KMS-11 (cell line): Measurements from ENCODE around the gene C1orf21.

Source experiments
- H2AFZ ChIP-seq: fragments of 200-600 bp; sonication (generic); 2 replicates; pipeline ENCODE4 v1.6.1; 2016; ENCODE audit warnings: antibody characterized with exemption, mixed run types, low read depth
- H3K27ac ChIP-seq: fragments of 200-600 bp; sonication (generic); 2 replicates; pipeline ENCODE4 v1.6.1; 2016; ENCODE audit warnings: mild to moderate bottlenecking, mixed run types
- H3K27me3 ChIP-seq: fragments of 200-600 bp; sonication (generic); 2 replicates; pipeline ENCODE4 v1.6.1; 2017; ENCODE audit warnings: mild to moderate bottlenecking, low read depth, mixed run types, moderate library complexity; ENCODE audit not compliant: insufficient read depth
- H3K36me3 ChIP-seq: fragments of 200-600 bp; sonication (generic); 2 replicates; pipeline ENCODE4 v1.6.1; 2017; ENCODE audit warnings: mild to moderate bottlenecking, mixed run types; ENCODE audit not compliant: insufficient read depth
- H3K4me1 ChIP-seq: fragments of 200-600 bp; sonication (generic); 2 replicates; pipeline ENCODE4 v1.6.1; 2016; ENCODE audit warnings: mild to moderate bottlenecking, low read depth, mixed run types; ENCODE audit not compliant: poor library complexity, severe bottlenecking
- H3K4me2 ChIP-seq: fragments of 200-600 bp; sonication (generic); 2 replicates; pipeline ENCODE4 v1.7.0; 2016; ENCODE audit warnings: mild to moderate bottlenecking, mixed run types
- H3K4me3 ChIP-seq: fragments of 200-600 bp; sonication (generic); IDR thresholded peaks from 2 replicates; pipeline ENCODE4 v1.6.1; 2017; ENCODE audit warnings: low read depth, low read length, mixed read lengths; ENCODE audit not compliant: insufficient read depth
- H3K79me2 ChIP-seq: fragments of 200-600 bp; sonication (generic); 2 replicates; pipeline ENCODE4 v1.6.1; 2016; ENCODE audit warnings: low read depth, mixed run types; ENCODE audit not compliant: insufficient read depth
- H3K9ac ChIP-seq: fragments of 200-600 bp; sonication (generic); 2 replicates; pipeline ENCODE4 v1.6.1; 2016; ENCODE audit warnings: mild to moderate bottlenecking, mixed run types
- H4K20me1 ChIP-seq: fragments of 200-600 bp; sonication (generic); 2 replicates; pipeline ENCODE4 v1.6.1; 2016; ENCODE audit warnings: mild to moderate bottlenecking, mixed run types; ENCODE audit not compliant: insufficient read depth
- TF ChIP-seq, protein P1 (sequence below): fragments of 200-600 bp; sonication (generic); conservative IDR thresholded peaks from 2 replicates; pipeline ENCODE4 v1.6.1; 2017; ENCODE audit warnings: low read depth, mild to moderate bottlenecking, antibody characterized with exemption, low read length, moderate library complexity, mixed read lengths

C1orf21 gene

DNA sequence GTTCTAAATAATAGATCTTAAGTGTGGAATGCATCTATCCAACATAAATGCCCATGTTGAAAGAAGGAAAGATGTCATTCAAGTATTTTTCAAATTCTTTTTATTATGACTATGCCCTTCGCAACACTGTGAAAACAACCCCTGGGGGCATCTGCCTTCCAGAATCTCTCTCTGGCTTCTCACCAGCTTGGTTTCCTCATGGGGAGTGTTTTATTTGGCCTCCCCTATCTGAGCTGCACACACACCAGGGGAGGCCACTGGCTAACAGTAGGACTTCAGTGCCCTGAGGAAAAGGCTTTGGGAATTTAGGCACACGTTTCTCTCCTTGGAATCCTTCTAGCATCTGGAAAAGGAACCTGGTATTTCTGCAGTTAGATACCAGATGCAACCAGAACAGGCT, 237.2 kb downstream of the C1orf21 start:
- H3K79me2 ChIP-seq, result no peaks in the 10 kb centered on the region
- no peak overlapping the region for H3K27ac ChIP-seq
- H3K36me3 ChIP-seq, result no peaks in the 10 kb centered on the region
- H3K4me2 ChIP-seq, result no peak overlapping the region
- TF ChIP-seq, protein P1, sequence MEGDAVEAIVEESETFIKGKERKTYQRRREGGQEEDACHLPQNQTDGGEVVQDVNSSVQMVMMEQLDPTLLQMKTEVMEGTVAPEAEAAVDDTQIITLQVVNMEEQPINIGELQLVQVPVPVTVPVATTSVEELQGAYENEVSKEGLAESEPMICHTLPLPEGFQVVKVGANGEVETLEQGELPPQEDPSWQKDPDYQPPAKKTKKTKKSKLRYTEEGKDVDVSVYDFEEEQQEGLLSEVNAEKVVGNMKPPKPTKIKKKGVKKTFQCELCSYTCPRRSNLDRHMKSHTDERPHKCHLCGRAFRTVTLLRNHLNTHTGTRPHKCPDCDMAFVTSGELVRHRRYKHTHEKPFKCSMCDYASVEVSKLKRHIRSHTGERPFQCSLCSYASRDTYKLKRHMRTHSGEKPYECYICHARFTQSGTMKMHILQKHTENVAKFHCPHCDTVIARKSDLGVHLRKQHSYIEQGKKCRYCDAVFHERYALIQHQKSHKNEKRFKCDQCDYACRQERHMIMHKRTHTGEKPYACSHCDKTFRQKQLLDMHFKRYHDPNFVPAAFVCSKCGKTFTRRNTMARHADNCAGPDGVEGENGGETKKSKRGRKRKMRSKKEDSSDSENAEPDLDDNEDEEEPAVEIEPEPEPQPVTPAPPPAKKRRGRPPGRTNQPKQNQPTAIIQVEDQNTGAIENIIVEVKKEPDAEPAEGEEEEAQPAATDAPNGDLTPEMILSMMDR, result no peak
- H3K4me1 ChIP-seq, result no peaks in the 10 kb centered on the region
- no peak overlapping the region for H3K9ac ChIP-seq
- no peaks in the 10 kb centered on the region for H4K20me1 ChIP-seq
- H2AFZ ChIP-seq, result no peak overlapping the region
- no peak overlapping the region for H3K4me3 ChIP-seq
- no peaks in the 10 kb centered on the region for H3K27me3 ChIP-seq

DNA sequence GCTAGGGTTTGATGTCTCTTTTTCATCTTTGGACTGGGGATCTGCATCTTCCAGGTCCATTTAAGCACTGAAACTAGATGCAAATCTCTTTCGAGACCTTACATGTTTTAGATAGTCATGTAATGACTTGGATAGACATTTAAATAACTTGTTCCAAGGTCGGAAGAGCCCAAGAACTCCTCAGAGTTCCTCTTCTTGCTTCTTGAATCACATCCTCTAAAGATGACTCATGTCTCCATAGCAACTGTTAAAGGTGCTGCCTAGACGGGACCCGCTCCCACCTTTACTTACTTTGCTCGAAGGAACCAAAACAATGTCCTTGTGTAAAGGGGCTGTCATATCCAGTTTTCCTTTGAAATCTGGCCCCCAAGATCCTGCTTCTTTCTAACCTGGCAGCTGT, 237.8 kb downstream of the C1orf21 start:
- Histone ChIP-seq H3K4me1 (no peaks in the 10 kb centered on the region), H4K20me1 (no peaks in the 10 kb centered on the region), H3K27me3 (no peaks in the 10 kb centered on the region), H3K36me3 (no peaks in the 10 kb centered on the region), H3K27ac (no peak overlapping the region), H3K79me2 (no peaks in the 10 kb centered on the region), H3K9ac (no peak overlapping the region), H2AFZ (no peak overlapping the region), H3K4me2 (no peak overlapping the region), H3K4me3 (no peak overlapping the region)
- TF ChIP-seq, protein P1, result no peak

GRCh38 chr1:184625271-184625670, 238.4 kb downstream of the C1orf21 start:
- Histone ChIP-seq H3K9ac (no peak overlapping the region), H3K79me2 (no peaks in the 10 kb centered on the region), H3K4me1 (no peaks in the 10 kb centered on the region), H2AFZ (no peak overlapping the region), H3K27ac (no peak overlapping the region), H4K20me1 (no peaks in the 10 kb centered on the region), H3K4me2 (no peak overlapping the region), H3K36me3 (no peaks in the 10 kb centered on the region), H3K4me3 (no peak overlapping the region), H3K27me3 (no peaks in the 10 kb centered on the region)
- TF ChIP-seq, protein P1, result no peak

GRCh38 chr1:184626076-184627006, 239.5 kb downstream of the C1orf21 start:
- no peaks in the 10 kb centered on the region for H3K27me3 ChIP-seq
- H3K4me1 ChIP-seq, result no peaks in the 10 kb centered on the region
- no peaks in the 10 kb centered on the region for H3K36me3 ChIP-seq
- H4K20me1 ChIP-seq, result no peaks in the 10 kb centered on the region
- TF ChIP-seq, protein P1, result no peak
- H3K4me2 ChIP-seq, result no peak overlapping the region
- H2AFZ ChIP-seq, result no peak overlapping the region
- no peaks in the 10 kb centered on the region for H3K79me2 ChIP-seq
- no peak overlapping the region for H3K4me3 ChIP-seq
- H3K9ac ChIP-seq, result no peak overlapping the region
- no peak overlapping the region for H3K27ac ChIP-seq
